HG02840 (cell line): Measurements from ENCODE around the gene MINAR1.

Source experiments
- ATAC-seq: cut with Tn5 transposase; IDR thresholded peaks from one replicate; pipeline ENCODE4 v1.9.1; 2021; ENCODE audit warnings: mild to moderate bottlenecking, moderate library complexity, moderate number of reproducible peaks; ENCODE audit not compliant: unreplicated experiment, low FRiP score

Gene MINAR1

DNA sequence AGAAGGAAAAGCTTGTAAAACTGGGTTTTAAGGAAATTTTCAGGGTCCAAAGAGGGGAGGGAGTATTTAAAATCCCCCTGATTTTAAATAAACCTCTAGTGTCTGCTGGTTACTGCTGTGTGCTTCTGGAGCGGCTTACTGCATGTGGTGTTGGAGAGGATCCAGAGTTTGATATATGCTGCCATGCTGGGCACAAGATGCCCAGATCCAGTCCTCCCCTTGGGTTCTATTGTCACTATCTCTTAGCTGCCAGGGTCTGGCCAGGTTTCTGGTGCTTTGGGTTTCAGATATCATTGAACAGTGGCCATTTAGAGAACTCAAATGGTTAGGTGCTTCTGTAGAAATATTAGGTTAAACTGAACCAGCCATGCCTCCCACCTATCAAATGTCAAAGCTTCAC is 27.5 kb downstream of the MINAR1 start:
- ATAC-seq, result no peak

DNA sequence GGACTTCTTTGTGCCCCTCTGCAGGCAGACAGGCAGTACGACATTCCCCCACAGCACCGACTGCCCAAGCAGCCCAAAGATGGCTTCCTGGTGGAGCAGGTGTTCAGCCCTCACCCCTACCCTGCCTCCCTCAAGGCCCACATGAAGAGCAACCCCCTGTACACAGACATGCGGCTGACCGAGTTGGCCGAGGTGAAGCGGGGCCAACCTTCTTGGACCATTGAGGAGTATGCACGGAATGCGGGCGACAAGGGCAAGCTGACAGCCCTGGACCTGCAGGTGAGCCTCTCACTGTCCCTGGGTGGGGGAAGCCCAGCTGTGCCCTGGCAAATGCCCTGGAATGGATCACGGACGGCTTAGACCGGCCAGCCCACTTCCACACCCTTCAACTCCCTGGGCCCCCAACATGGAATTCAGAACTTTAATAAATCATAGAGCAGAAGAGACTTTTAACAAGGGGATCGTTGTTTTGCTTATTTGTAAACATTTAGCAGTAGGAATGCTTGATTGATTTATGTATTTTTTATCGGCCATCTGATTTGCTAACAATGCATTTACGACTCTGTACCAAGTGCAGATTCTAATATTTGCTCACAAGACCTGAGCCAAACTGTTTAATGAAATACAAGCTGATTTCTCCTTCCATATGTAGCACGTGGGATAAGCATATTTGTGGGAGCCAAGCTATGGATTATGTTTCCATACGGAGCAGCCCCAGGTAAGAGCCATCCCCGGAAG is 31.1 kb downstream of the MINAR1 start:
- no peak for ATAC-seq

DNA sequence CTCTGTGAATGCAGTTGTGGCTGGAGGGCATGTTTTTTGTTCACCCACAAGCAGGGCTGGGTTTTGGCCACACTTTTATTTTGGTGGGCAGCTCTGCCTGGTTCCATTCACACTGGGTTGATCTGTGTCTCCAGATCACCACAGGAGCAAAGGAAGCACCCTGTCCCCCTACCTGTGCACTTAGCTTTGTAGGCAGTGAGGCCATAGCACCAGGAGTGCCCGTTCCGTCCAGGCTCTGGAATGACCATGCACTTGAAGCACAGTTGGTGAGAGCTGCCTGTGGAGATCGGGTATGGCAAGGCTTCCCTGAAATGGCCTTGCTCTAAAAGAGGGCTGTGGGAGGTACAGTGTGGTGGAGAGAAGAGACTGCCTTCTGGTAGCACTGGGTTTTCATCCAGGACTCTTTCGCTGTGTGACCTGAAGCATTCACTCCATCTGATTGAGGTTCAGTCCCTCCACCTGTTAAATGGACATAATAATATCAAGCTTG is 31.7 kb downstream of the MINAR1 start:
- no peak for ATAC-seq

DNA sequence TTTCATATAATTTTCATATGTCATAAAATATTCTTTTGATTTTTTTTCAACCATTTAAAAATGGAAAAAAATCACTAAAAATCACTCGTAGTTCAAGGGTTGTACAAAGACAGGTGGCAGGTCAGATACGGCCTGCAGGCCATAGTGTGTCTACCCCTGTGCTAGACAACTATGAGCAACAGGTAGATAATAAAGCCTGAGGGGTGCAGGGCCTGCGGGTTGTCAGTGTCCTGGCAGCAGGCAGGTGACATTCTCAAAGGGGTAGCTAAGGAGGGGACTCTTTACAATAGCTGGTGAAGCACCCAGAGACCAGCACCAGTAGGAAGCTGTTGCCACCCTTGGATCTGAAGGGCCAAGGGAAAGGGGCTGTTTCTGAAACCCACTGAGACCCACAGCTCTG is 34.4 kb downstream of the MINAR1 start:
- no peak for ATAC-seq

DNA sequence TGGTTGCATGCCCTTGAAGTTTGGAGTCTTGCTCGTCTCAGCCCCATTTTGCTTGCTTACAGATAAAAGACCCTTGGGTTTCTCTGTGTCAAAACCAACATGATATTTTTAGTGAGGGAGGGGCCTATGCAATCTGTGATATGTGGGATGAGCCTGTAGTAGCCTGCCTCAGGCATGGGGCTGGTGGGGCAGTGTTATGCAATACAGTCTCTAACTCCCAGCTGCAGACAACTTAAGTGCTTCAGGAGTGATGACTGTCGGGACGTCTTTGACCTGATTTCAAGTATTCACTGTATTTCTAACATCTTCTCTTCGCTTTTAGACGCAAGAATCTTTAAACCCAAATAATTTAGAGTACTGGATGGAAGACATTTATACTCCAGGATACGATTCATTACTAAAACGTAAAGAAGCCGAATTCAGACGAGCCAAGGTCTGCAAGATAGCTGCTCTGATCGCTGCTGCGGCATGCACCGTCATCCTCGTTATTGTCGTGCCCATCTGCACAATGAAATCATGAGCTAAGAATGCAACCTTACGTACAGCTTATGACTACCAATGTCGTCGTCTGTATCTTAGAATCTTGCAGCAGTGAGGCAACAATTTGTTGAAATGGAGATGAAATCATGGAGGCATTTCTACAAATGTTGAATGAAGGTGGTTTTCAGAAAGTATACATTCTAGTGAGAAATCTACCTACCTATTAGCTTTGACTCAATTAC is 35.9 kb downstream of the MINAR1 start:
- no peak for ATAC-seq

DNA sequence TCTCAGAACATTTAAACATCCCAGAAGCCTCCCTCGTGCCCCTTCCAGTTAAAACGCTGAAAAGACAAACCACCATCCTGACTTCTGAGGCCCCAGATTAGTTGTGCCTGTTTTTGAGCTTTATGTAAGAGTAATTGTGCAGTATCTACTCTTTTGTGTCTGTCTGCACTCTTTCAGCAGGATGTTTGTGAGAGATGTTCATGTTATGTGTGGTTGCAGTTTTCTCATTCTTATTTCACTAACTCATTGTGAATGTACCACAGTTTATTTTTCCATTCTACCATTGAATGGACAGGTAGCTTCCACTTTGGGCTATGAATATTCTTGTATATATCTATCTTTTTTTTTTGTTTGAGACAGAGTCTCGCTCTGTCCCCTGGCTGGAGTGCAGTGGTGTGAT is 40.3 kb downstream of the MINAR1 start:
- no peak for ATAC-seq

DNA sequence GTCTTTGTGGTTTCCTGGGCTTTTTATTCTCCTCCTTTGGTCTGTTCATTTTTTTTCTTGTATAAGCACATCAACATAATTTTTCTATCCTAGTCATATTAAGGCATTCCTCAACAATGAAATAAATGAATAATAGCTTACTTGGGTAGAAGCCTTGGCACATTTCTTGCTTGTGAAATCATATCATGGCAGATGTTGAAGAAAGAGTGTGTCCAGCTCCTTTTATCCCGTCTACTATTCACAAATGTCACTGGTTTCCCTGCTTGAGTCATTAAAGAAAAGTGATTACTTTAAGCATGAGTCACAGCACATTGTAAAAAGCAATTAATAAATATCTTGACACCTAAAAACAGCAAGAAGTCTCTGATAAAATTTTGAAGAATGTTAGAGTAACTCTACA is 42.1 kb downstream of the MINAR1 start:
- no peak for ATAC-seq

DNA sequence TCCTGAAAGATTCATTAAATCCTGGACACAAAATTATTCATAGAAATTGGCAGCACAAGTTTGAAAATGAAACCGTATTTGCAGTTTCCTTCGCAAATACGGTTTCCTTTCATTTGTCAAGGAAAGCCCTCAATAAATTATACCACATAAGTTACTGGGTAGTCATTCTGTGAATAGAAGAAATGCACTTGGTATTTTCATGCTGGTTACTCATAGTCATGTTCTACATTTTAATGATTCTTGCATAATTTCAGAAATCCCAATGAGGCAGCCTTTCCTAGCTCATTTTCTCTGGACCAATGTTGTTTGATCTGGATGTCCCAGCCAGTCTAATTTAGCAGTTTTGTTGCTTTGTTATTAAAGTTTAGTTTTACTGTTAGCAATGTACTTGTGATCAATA is 43.2 kb downstream of the MINAR1 start:
- no peak for ATAC-seq

DNA sequence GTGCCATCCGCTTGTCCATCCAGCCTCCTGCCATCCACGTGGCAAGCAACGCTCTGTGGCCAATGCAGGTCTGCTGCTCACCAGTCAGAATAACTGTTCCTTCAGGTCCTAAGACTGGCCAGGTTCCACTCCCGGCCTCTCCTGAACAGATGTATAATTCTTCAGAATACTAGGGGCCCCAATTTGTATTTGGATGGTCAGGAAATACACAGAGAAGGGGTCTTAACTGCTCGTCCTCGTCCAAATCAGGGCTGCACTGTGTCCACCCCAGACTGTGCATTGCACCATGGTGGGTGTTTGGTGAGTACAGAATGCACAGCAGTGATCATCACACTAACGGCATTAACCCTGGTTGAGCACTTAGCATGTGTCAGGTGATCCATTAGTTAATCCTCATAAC is 46.0 kb downstream of the MINAR1 start:
- no peak for ATAC-seq

DNA sequence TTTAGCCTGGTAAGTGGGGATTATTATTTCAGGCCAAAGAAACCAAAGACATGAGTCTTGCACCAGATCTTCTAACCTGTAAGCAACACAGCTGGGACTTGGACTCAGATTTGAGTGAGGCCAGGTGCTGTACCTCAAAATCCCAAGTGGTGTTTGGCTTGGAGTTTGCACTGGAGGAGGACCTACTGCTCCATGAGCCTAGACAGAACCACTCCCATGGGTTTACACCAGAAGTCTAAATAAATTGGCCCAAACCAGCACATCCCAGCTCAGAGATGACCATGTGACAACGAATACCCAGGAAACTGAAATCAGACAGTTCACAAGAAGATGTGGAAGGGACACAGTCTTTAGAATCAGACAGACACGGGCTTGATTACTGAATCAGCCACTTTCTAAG is 47.5 kb downstream of the MINAR1 start:
- ATAC-seq, result no peak

DNA sequence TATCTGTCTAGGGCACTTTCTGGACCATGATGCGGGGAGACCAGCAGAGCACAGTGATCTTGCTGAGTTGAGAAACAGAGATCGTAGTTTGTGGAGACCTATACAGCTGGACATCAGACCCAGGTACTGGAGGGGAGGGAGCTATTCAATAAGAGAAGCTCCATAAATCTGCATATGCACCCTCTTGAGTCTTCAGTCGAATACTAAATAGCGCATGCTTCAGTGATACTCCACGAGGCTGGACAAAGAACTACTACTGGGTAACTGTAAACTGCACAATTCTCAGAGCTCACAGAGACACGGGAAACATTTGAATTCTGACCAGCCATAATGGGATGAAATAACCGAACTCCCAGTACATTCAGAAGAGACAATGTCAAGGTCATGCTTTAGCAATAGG is 49.7 kb downstream of the MINAR1 start:
- ATAC-seq, result no peak
